GM18502 (cell line): ENCODE results near the gene TMC5.

Experiments used
- ATAC-seq: cut with Tn5 transposase; IDR thresholded peaks from one replicate; pipeline ENCODE4 v1.9.1; 2021; ENCODE audit warnings: mild to moderate bottlenecking; ENCODE audit not compliant: unreplicated experiment, poor library complexity

Gene TMC5

DNA sequence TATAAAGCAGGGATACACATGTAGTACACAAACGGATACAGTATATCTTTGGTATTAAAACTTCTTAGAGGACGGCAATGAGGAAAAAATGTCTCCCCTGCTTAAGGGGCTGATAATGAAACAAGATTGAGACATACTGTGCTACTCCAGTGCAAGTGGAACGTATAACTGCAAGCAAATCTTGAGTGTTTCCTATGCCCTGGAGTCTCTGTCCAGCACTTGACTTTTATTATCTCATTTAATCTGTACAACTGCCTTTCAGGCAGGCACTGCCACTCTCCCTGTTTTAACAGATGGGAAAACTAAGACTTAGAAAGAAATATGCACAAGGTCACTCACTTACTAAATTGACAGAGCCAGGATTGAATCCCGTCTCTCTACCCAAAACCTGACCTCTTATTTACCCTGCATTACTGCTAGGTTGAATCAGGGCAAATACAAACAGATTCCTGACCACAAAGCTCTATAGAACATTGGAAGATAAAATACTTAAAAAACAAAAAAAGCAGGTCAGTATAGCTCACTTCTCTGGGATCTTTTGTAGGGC is 28.7 kb downstream of the TMC5 start:
- ATAC-seq = no peak

GRCh38 chr16:19446886-19447285 is 29.2 kb downstream of the TMC5 start:
- ATAC-seq = no peak

DNA sequence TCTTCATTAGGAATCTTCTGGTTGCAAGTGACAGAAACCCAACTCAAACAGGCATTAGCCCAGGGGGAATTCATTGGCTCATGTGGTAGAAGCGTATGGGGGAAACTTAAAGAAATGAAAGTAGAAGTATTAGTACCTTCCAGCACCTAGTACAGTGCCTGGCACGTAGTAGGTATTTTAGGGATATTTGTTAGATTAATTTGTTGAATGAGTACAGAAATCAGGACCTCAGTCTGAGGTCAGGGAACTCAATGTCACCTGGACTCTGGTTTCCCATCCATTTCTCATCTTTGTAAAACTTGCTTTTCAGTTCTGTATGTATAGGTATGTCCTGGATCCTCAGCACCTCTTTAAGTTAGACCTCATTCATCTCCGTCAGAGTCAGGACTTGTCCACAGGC is 32.5 kb downstream of the TMC5 start:
- no peak for ATAC-seq

DNA sequence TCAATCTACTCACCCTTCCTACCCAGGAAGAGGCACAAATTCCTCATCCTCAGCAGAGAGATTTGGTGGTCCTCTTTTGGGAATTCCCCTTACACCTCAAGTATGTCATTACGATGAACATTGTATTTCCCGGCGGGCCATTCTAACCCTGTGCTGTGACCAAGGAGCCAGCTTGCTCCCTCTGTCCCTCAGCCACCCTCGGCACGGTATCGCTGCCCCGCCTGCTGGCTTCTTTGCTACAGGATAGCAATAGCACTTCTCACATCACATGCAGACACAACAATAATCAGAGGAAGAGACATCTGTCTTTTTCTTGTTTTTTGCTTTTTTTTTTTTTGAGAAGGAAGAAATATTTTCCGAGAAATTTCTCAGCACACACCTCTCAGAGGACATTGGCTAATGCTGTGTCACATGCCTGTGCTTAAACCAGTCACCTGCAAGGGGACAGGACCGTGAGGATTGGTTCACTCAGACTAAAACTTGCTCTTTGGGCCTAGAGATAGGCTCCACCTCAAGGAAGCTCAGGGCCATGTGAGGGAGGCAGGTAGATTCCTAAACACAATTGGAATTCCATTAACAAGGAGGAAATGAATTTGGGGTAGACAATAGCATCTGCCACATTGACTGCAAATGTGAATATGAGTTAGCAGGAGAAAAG is 41.2 kb downstream of the TMC5 start:
- ATAC-seq = no peak

GRCh38 chr16:19460397-19460796 is 42.7 kb downstream of the TMC5 start:
- ATAC-seq = no peak

- no peak for ATAC-seq
These were observed 46.0 kb downstream of the TMC5 start for GRCh38 chr16:19463468-19464315.

DNA sequence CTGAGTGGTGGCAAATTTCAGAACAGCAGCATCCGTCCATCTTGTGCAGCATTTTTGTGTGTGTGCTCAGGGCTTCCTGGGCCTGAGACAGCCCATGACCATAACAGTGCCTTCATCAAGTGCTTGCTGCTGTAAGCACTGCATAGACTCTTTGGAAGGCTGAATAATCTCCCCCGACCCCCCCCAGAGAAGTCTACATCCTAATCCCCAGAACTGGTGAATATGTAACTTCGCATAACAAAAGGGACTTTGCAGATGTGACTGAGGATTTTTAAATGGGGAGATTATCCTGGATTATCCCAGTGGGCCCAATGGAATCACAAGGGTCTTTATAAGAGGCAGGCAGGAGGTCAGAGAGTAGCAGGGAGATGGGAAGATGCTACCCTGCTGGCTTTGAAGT is 50.6 kb downstream of the TMC5 start:
- ATAC-seq = no peak

DNA sequence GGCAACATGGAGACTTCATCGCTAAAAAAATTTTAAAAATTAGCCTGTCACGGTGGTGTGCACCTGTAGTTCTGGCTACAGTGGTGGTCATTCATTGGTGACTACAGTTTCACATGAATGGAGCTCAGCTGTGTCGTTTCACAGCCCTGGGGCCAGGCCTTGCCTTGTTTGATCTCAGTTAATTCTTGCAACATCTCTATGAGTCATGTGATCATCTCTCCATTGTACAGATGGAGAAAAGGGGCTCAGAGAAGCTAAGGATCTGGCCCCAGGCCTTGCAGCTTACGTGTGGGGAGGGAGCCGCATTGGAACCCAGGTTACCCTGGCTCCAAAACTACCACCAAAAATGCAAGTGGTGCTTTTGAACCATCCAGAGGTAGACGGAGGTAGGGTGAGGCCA is 54.8 kb downstream of the TMC5 start:
- no peak for ATAC-seq

DNA sequence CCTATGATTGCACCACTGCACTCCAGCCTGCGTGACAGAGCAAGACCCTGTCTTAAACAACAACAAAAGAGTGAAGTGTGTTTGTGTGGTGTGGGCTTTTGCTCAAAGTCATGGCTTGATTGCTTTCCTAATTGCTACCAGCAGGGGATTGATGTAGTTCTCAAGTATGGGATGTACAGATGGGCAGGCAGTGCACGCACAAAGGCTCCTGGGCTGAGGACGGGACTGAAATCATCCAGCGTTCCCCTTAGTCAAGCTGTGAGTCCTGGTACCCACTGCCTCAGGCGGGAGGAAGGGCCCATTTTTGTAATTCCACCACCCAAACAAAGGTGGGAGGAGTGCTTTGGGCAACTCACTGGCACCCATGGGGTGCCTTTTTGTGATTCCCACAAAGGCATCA is 56.9 kb downstream of the TMC5 start:
- ATAC-seq = no peak

DNA sequence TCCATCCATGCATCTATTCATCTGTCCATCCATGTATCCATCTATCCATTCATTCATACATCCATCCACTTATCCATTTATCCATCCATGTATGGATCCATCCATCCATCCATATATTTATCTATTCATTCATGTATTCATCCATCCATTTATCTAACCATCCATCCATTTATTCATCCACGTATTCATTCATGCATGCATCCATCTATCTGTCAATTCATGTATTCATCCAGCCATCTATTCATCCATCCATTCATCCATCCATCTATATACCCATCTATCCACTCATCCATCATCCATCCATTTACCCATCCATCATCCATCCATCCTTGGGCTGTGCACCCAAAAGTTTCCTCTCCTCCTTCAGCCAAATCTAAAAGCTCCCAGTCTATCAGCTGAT is 60.8 kb downstream of the TMC5 start:
- no peak for ATAC-seq

DNA sequence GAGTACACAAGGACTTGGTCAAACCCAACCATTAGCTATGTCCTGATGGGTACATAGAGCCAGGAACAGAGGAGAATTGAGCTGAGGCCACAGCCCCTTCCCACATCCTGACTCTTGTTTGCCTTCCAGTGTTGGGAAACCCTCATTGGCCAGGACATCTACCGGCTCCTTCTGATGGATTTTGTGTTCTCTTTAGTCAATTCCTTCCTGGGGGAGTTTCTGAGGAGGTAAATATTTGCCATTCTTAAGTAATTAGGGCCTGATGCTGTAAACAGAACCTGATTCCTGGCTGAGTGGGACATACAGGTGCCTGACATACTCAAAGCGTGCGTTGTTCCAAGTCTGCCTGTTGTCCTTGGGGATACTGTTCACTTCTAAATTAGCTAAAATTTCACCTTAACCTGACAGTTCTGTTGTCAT is 61.6 kb downstream of the TMC5 start:
- ATAC-seq = no peak

- no peak for ATAC-seq
These were observed 63.6 kb downstream of the TMC5 start for GRCh38 chr16:19481296-19481695.

- ATAC-seq = no peak
These were observed 64.1 kb downstream of the TMC5 start for GRCh38 chr16:19481769-19482168.

GRCh38 chr16:19482291-19482690 is 64.6 kb downstream of the TMC5 start:
- ATAC-seq = no peak

DNA sequence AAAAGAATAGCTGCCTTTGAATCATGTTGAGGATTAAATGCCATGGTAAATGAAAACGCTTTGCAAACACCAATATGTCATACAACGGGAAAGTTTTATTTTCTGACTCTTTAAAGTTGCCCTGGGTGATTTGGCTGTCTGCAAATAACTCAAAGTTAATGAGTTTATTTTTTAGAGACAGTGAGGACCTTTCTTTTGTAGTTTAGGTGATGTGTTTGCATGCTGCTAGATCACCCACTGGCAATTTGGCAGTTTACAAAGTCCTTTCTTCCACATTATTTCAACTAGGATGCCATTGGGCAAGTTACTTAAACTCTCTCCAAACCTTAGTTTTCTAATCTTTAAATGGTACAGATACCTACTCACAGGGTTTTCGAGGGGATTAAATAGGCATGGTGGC is 66.4 kb downstream of the TMC5 start:
- ATAC-seq = no peak

GRCh38 chr16:19485611-19486010 is 67.9 kb downstream of the TMC5 start:
- no peak for ATAC-seq

- ATAC-seq = no peak
These were observed 68.4 kb downstream of the TMC5 start for GRCh38 chr16:19486051-19486450.

GRCh38 chr16:19486750-19487325 is 69.2 kb downstream of the TMC5 start:
- ATAC-seq = no peak

DNA sequence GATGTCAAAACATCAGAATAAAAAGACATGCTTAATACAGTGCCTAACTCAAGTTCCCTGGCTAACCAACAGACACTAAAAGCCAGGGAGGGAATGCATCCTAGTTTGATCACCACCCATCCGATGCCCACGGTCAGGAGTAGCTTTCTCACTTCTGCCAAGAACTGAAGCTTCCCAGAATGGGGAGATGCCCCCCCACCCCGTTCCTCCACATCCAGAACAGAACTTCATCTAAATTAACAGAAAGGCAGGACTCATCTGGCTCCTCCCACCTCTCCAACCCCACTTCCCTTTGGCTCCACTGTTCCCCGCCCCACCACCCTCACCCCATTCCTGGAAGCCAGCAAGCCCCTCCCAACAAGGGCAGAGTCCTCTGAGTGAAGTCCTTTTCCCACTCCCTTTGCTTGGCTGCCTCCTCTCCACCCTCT is 70.5 kb downstream of the TMC5 start:
- no peak for ATAC-seq

DNA sequence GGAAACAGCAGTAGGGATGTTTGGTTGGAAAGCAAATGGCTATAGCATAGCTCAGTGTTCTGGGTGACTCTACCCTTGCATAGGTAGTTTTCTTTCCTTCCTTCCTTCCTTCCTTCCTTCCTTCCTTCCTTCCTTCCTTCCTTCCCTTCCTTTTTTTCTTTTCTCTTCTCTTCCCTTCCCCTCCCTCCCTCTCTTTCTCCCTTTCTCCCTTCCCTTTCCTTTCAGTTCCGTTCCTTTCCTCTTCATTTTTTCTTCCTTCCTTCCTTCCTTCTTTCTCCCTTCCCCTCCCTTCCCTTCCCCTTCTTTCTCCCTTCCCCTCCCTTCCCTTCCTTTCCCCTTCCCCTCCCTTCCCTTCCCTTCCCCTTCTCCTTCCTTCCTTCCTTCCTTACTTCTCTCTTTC is 72.9 kb downstream of the TMC5 start:
- no peak for ATAC-seq

DNA sequence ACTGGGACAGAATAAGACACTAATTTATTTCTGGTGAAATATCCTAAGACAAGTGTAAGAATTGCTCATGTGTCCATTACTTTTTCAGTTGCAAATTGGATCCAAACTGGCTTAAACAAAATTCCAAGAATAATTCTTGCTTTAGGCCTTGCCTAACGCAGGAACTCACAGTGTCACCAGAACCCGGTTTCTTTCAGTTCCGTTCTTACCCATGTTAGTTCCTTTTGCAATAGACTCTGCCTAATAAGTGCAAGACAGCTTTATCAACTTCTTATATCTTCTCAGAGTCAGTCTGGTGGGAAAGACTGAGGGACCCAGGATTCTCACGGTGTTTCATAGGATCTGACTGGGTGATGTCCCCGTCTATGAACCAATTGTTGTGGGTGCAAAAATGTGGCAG is 79.5 kb downstream of the TMC5 start:
- ATAC-seq = no peak
